ENCODE results near the gene SYNE1.
"Not testable (repeated sequence)": the region's sequence is repeated elsewhere in the genome, so short reads cannot be mapped to it uniquely, and the experiment has no call there.

SYNE1 gene

GRCh38 chr6:152625213-152625612 lies 11.9 kb downstream of the SYNE1 start:
- no peak for DNase-seq

- DNase-seq = not testable (repeated sequence)
Observed at GRCh38 chr6:152614776-152615175, 22.4 kb downstream of the SYNE1 start.

GRCh38 chr6:152609125-152609670 lies 28.0 kb downstream of the SYNE1 start:
- DNase-seq = no peak

- no peak for DNase-seq
Observed at GRCh38 chr6:152605941-152606340, 31.2 kb downstream of the SYNE1 start.

GRCh38 chr6:152605342-152605741 lies 31.8 kb downstream of the SYNE1 start:
- no peak for DNase-seq

- no peak for DNase-seq
Observed at GRCh38 chr6:152603911-152604310, 33.3 kb downstream of the SYNE1 start.

GRCh38 chr6:152600022-152600421 lies 37.1 kb downstream of the SYNE1 start:
- no peak for DNase-seq

- no peak for DNase-seq
Observed at GRCh38 chr6:152598901-152599537, 38.1 kb downstream of the SYNE1 start.

- no peak for DNase-seq
Observed at GRCh38 chr6:152598421-152598820, 38.7 kb downstream of the SYNE1 start.

GRCh38 chr6:152596726-152597125 lies 40.4 kb downstream of the SYNE1 start:
- DNase-seq = no peak

GRCh38 chr6:152595499-152595898 lies 41.7 kb downstream of the SYNE1 start:
- no peak for DNase-seq

- no peak for DNase-seq
Observed at GRCh38 chr6:152594701-152595100, 42.5 kb downstream of the SYNE1 start.

GRCh38 chr6:152588456-152588855 lies 48.7 kb downstream of the SYNE1 start:
- no peak for DNase-seq

GRCh38 chr6:152587473-152587872 lies 49.7 kb downstream of the SYNE1 start:
- DNase-seq = no peak

- no peak for DNase-seq
Observed at GRCh38 chr6:152585236-152585635, 51.9 kb downstream of the SYNE1 start.

- no peak for DNase-seq
Observed at GRCh38 chr6:152583888-152584287, 53.3 kb downstream of the SYNE1 start.

GRCh38 chr6:152576525-152576924 lies 60.6 kb downstream of the SYNE1 start:
- DNase-seq = no peak

- no peak for DNase-seq
Observed at GRCh38 chr6:152575621-152576150, 61.5 kb downstream of the SYNE1 start.

GRCh38 chr6:152575161-152575560 lies 62.0 kb downstream of the SYNE1 start:
- DNase-seq = no peak

- DNase-seq = no peak
Observed at GRCh38 chr6:152573762-152574161, 63.4 kb downstream of the SYNE1 start.

GRCh38 chr6:152572338-152573088 lies 64.6 kb downstream of the SYNE1 start:
- no peak for DNase-seq

- DNase-seq = no peak
Observed at GRCh38 chr6:152571943-152572337, 65.2 kb downstream of the SYNE1 start.

GRCh38 chr6:152571089-152571488 lies 66.1 kb downstream of the SYNE1 start:
- DNase-seq = no peak

All from DMS153 (cell line).